Measurements from ENCODE around the gene CDK8.

Gene CDK8

GRCh38 chr13:26325876-26326275 lies 71.9 kb downstream of the CDK8 start:
- no peak for DNase-seq (ENCODE audit: low read depth)
- no peak overlapping the region for H3K4me3 ChIP-seq (ENCODE audit: low read length)
- no peak for TF ChIP-seq CTCF (conservative IDR thresholded peaks at IDR 0.05; ENCODE audit: low read depth, low read length)

GRCh38 chr13:26326562-26326961 lies 72.6 kb downstream of the CDK8 start:
- H3K4me3 ChIP-seq (ENCODE audit: low read length), result no peak overlapping the region
- TF ChIP-seq CTCF (conservative IDR thresholded peaks at IDR 0.05; ENCODE audit: low read depth, low read length), result no peak
- no peak for DNase-seq (ENCODE audit: low read depth)

GRCh38 chr13:26327940-26328725 lies 74.2 kb downstream of the CDK8 start:
- no peak for TF ChIP-seq CTCF (conservative IDR thresholded peaks at IDR 0.05; ENCODE audit: low read depth, low read length)
- no peak for DNase-seq (ENCODE audit: low read depth)
- no peak overlapping the region for H3K4me3 ChIP-seq (ENCODE audit: low read length)

GRCh38 chr13:26335158-26335557 lies 81.2 kb downstream of the CDK8 start:
- no peak for TF ChIP-seq CTCF (conservative IDR thresholded peaks at IDR 0.05; ENCODE audit: low read depth, low read length)
- DNase-seq (ENCODE audit: low read depth), result no peak
- H3K4me3 ChIP-seq (ENCODE audit: low read length), result no peak overlapping the region

- no peak for TF ChIP-seq CTCF (conservative IDR thresholded peaks at IDR 0.05; ENCODE audit: low read depth, low read length)
- no peak overlapping the region for H3K4me3 ChIP-seq (ENCODE audit: low read length)
- no peak for DNase-seq (ENCODE audit: low read depth)
These were observed 86.9 kb downstream of the CDK8 start for GRCh38 chr13:26340807-26341206.

- no peak for TF ChIP-seq CTCF (conservative IDR thresholded peaks at IDR 0.05; ENCODE audit: low read depth, low read length)
- H3K4me3 ChIP-seq (ENCODE audit: low read length), result no peak overlapping the region
- no peak for DNase-seq (ENCODE audit: low read depth)
These were observed 89.0 kb downstream of the CDK8 start for GRCh38 chr13:26342898-26343297.

GRCh38 chr13:26343816-26344215 lies 89.9 kb downstream of the CDK8 start:
- TF ChIP-seq CTCF (conservative IDR thresholded peaks at IDR 0.05; ENCODE audit: low read depth, low read length), result no peak

More at GRCh38 chr13:26343816-26344215, 89.9 kb downstream of the CDK8 start:
- H3K4me3 ChIP-seq (ENCODE audit: low read length), result no peak overlapping the region
- DNase-seq (ENCODE audit: low read depth), result no peak
